ENCODE data around the gene BIRC7.

Gene BIRC7

GRCh38 chr20:63270606-63271325 is 35.1 kb downstream of the BIRC7 start:
- ChIA-PET POLR2A (no interaction called here), CTCF (no interaction called here)
- DNase-seq (ENCODE audit: extremely low spot score), result no peak
- TF ChIP-seq BHLHE40 (IDR thresholded peaks at IDR 0.05; ENCODE audit: borderline replicate concordance), result no peak
- TF ChIP-seq SUZ12 (IDR thresholded peaks at IDR 0.05), result no peak
- TF ChIP-seq FOXA1 (IDR thresholded peaks at IDR 0.05), result no peak
- no peak for TF ChIP-seq ELF4 (IDR thresholded peaks at IDR 0.05)
- TF ChIP-seq ZNF384 (IDR thresholded peaks at IDR 0.05), result no peak
- TF ChIP-seq TARDBP (IDR thresholded peaks at IDR 0.05), result no peak
- no peak for TF ChIP-seq NFRKB (IDR thresholded peaks at IDR 0.05)
- no peak for TF ChIP-seq FOXK2 (IDR thresholded peaks at IDR 0.05)
- TF ChIP-seq ARNT (IDR thresholded peaks at IDR 0.05), result no peak
- TF ChIP-seq CTBP1 (IDR thresholded peaks at IDR 0.05; ENCODE audit: borderline replicate concordance), result no peak
- TF ChIP-seq PKNOX1 (IDR thresholded peaks at IDR 0.05), result no peak
- no peak for TF ChIP-seq SP1 (IDR thresholded peaks at IDR 0.05)
- TF ChIP-seq HDGF (IDR thresholded peaks at IDR 0.05; ENCODE audit: borderline replicate concordance), result no peak
- TF ChIP-seq FOXM1 (IDR thresholded peaks at IDR 0.05; ENCODE audit: borderline replicate concordance), result no peak
- TF ChIP-seq L3MBTL2 (conservative IDR thresholded peaks at IDR 0.05), result no peak

DNA sequence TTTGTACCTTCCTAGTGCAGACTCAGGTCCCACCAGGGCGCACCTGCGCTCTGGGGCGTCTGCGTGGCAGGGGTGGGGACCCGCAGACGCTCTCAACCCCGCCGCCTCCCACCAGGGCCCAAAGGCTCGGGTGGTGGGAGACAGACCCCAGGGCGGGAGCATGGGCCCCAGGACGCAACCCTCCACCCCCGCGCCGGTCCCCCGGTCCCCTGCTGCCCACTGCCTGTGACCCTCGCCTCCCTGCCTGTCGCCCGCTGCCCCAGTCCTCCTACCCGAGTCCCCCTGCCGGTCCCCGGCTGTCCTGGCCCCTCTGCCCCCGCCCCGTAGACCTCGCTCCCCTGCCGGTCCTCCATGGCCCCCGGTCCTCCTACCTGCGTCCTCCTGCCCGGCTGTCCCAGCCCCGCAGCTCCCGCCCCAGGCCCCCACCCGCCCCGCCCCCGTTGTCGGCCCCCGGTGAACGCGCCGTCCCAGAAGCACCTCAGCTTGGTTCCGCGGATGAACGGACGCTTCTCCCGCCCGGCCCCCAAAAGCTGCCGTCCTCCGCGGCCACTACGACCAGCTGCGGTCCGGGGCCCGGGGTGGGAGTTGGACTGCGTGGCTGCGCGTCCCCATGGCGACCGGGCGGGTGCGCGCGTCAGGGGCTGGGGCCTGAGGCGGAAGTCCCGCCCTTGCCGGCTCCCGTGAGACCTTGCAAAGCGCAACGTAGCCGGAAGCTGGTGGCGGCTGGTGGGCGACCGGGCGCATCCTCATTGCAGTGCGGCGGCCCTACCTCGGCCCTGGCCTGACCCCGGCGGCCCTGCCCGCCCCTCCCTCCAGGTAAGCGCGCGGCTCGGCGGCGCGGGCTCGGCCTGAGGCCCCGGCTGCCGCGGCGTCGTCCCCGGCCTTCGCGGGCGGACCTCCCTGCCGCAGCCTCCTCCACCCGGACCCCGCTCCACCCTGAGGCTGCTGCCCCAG is 36.7 kb downstream of the BIRC7 start, which contains the start of gene ARFGAP1:
TSS of gene ARFGAP1 (plus strand) at position 709 of the 954 bp plus-strand sequence. CDS start 2,768 bp downstream, outside the sequence.
- POLR2A ChIA-PET, result interaction anchor here (1.0 to 1.4 kb wide), 7 partner anchors 11 to 46 kb away, joined by 3 to 6 read pairs (median 3); no protein-coding TSS in a partner anchor
- CTCF ChIA-PET, result interaction anchor here (1.2 to 1.6 kb wide), 2 partner anchors 49 to 74 kb away, joined by 3 to 12 read pairs; no protein-coding TSS in a partner anchor
- TF ChIP-seq FOXK2 (IDR thresholded peaks at IDR 0.05) (no peak), SUZ12 (IDR thresholded peaks at IDR 0.05) (no peak), ELF4 (IDR thresholded peaks at IDR 0.05) (peak; percentile 31; the same call in 1 of the 2 replicates), L3MBTL2 (conservative IDR thresholded peaks at IDR 0.05) (no peak)
- peak; percentile 98 for DNase-seq (ENCODE audit: extremely low spot score)

GRCh38 chr20:63273059-63273579 is 37.4 kb downstream of the BIRC7 start:
- no peak for DNase-seq (ENCODE audit: extremely low spot score)
- TF ChIP-seq SUZ12 (IDR thresholded peaks at IDR 0.05) (no peak), ELF4 (IDR thresholded peaks at IDR 0.05) (no peak), FOXM1 (IDR thresholded peaks at IDR 0.05; ENCODE audit: borderline replicate concordance) (no peak), ARNT (IDR thresholded peaks at IDR 0.05) (no peak), CTBP1 (IDR thresholded peaks at IDR 0.05; ENCODE audit: borderline replicate concordance) (no peak), FOXK2 (IDR thresholded peaks at IDR 0.05) (no peak), HDGF (IDR thresholded peaks at IDR 0.05; ENCODE audit: borderline replicate concordance) (no peak), FOXA1 (IDR thresholded peaks at IDR 0.05) (no peak), SP1 (IDR thresholded peaks at IDR 0.05) (no peak), ZNF384 (IDR thresholded peaks at IDR 0.05) (no peak), NFRKB (IDR thresholded peaks at IDR 0.05) (no peak), LEF1 (IDR thresholded peaks at IDR 0.05; ENCODE audit: borderline replicate concordance) (no peak), L3MBTL2 (conservative IDR thresholded peaks at IDR 0.05) (no peak)
- CTCF ChIA-PET, result interaction anchor here (1.2 to 1.6 kb wide), 2 partner anchors 50 to 75 kb away, joined by 3 to 12 read pairs; no protein-coding TSS in a partner anchor
- POLR2A ChIA-PET, result interaction anchor here (1.0 to 1.4 kb wide), 6 partner anchors 12 to 47 kb away, joined by 3 to 6 read pairs (median 3); no protein-coding TSS in a partner anchor

DNA sequence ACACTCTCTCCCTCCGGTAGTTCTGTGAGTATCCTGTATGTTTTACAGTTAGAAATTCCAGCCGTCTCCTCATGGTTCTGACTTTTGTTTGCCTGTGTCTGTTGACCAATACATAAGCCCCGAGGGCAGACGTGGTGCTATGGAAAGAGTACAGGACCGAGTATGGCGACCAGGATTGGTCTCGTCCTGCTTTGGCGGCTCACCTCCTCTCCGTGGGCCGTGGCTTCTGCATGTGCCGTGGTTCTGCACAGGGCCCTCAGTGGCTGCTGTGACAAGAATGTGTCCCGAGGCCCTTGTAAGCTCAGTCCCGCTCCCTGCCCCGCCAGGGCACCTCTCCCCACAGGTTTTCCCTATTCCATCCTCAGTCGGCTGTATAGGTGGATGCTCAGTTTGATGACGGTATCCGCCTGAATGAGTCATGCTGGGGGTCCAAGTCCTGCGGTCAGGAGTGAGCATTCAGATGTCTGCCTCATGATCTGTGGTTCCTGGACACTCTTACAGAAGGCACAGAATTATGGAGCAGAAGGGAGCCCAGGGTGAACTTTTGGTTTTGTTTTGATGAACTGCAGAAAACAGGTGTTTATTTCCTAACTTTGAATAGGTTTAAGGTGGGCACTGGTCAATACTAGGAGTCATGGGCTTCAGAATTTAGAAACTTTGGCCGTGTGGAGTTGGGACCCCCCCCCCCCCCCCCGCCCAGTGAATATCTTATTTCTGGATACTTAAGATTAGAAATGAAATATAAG is 38.1 kb downstream of the BIRC7 start:
- ChIA-PET POLR2A (interaction anchor here (1.4 kb wide), 1 partner anchor 18 kb away, joined by 6 read pairs; no protein-coding TSS in a partner anchor), CTCF (no interaction called here)
- TF ChIP-seq TARDBP (IDR thresholded peaks at IDR 0.05) (no peak), HDGF (IDR thresholded peaks at IDR 0.05; ENCODE audit: borderline replicate concordance) (no peak), CTBP1 (IDR thresholded peaks at IDR 0.05; ENCODE audit: borderline replicate concordance) (no peak), FOXM1 (IDR thresholded peaks at IDR 0.05; ENCODE audit: borderline replicate concordance) (no peak), SP1 (IDR thresholded peaks at IDR 0.05) (no peak), ZNF384 (IDR thresholded peaks at IDR 0.05) (no peak), LEF1 (IDR thresholded peaks at IDR 0.05; ENCODE audit: borderline replicate concordance) (no peak), FOXA1 (IDR thresholded peaks at IDR 0.05) (no peak), FOXK2 (IDR thresholded peaks at IDR 0.05) (no peak), ARNT (IDR thresholded peaks at IDR 0.05) (no peak), PKNOX1 (IDR thresholded peaks at IDR 0.05) (no peak), NFRKB (IDR thresholded peaks at IDR 0.05) (no peak), SUZ12 (IDR thresholded peaks at IDR 0.05) (no peak), ELF4 (IDR thresholded peaks at IDR 0.05) (no peak), L3MBTL2 (conservative IDR thresholded peaks at IDR 0.05) (no peak), BHLHE40 (IDR thresholded peaks at IDR 0.05; ENCODE audit: borderline replicate concordance) (no peak)
- DNase-seq (ENCODE audit: extremely low spot score), result no peak

All from HEK293T (cell line).